Stimulated activated naive CD8-positive, alpha-beta T cell treated with anti-CD3 and anti-CD28 coated beads, Interleukin-15, Interleukin-2, amounts not matched to agents 100 U/mL and 50 U/mL, for 24 hours (primary cell): ENCODE data around the gene OLFML3.

ENCODE experiments used
- ATAC-seq: fragments of 150-1000 bp; cut with Tn5 transposase; one replicate; pipeline ENCODE4 v1.10.0; 2021
- DNase-seq: peaks from one replicate; pipeline ENCODE4 v3.0.0; 2021

The OLFML3 gene

DNA sequence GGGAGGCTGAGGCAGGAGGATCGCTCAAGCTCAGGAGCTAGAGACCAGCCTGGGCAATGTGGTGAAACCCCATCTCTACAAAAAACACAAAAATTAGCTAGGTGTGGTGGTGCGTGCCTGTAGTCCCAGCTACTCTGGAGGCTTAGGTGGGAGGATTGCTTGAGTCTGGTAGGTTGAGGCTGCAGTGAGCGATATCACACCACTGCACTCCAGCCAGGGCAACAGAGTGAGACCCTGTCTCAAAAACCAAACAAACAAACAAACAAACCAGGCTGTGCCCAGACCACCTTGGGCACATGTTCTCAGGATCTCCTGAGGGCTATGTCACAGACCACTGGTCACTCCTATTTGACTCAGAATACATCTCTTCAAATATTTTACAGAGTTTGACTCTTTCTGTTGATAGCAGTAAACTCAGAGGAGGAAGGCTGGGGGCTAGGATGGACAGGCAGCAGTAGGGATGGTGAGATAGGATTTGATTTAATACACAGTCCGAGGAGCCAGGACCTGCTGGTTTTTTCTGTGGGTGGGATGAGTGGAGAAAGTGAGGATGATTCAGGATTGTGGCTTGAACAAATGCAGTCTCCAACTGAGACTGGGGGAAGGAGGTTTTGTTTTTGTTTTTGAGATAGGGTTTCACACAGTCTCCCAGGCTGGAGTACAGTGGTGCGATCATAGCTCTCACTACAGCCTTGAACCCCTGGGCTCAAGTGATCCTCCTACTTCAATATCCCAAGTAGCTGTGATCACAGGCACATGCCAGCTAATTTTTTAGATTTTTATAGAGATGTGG lies 46.5 kb downstream of the OLFML3 start:
- DNase-seq (no peak), ATAC-seq (no peak)

DNA sequence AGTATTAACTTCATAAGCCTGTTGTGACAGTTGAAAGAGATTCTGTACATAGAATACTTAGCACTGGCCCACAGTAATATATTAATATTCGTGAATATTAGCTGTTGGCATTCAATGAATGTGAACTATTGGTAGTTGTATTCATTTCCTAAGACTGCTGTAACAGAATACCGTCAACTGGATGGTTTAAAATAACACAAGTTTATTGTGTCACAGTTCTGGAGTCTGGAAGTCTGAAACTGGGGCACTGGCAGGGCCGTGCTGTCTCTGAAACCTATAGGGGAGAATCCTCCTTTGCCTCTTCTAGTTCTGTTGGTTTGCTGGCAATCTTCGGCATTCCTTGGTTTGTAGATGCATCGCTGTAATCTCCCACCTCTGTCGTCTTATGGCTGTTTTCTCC lies 47.5 kb downstream of the OLFML3 start:
- ATAC-seq (no peak), DNase-seq (no peak)
